ENCODE data around the gene AP1AR. TPM values are rescaled to one million over a fixed set of nuclear protein-coding genes. Genes with fewer than 3 reads are reported as not detected.

The AP1AR gene
- total and polyA plus RNA-seq, 2 of the 4 experiments (the other 2 are of a cell fraction): 4.0 to 4.7 TPM

DNA sequence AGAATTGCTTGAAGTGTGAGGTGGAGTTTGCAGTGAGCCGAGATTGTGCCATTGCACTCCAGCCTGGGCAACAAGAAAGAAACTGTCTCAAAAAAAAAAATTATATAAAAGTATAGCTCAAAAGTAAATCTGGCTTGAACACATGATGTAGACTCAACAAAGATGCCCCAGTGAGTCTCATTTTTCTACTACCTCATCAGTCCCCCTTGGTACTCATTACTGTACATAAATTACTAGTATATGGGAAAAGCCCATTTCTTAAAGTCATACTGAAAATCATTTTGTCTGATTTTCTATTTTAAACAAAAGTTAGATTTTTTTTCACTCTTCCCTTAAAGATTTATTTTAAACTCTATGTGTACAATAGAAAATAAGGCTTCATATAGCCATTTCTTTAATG is 47.1 kb upstream of the AP1AR start:
- no peak overlapping the region for H2AK5ac ChIP-seq (ENCODE audit: low read depth, low read length)
- H3K9ac ChIP-seq (ENCODE audit: low read depth, low read length): no peak overlapping the region
- intact Hi-C loops (cut with micrococcal nuclease) (no loop called here), in situ Hi-C loops (cut with MboI; ENCODE audit: low sequenced_read_pairs) (no loop called here), dilution Hi-C loops (cut with HindIII; ENCODE audit: low sequenced_read_pairs, unreplicated experiment) (no loop called here)
- no peak overlapping the region for H3K4me3 ChIP-seq (ENCODE audit: insufficient read depth, low read depth, low read length)
- no peaks in the 10 kb centered on the region for H3K36me3 ChIP-seq (ENCODE audit: control insufficient read depth, insufficient read depth, low read length)
- H2AK9ac ChIP-seq (replicated peaks; ENCODE audit: low read depth, low read length, poor library complexity): no peak overlapping the region
- no TSS peak for BruUV-seq (replicated peaks)
- H2BK15ac ChIP-seq (ENCODE audit: low read depth, low read length): no peak overlapping the region
- no peaks in the 10 kb centered on the region for H4K20me1 ChIP-seq (ENCODE audit: insufficient read depth, low read length)
- H3K23ac ChIP-seq (ENCODE audit: low read depth, low read length): no peak overlapping the region
- no peak overlapping the region for H3K14ac ChIP-seq (replicated peaks; ENCODE audit: low read depth, low read length)
- no peaks in the 10 kb centered on the region for H3K27me3 ChIP-seq (ENCODE audit: control insufficient read depth, insufficient read depth, low read length)
- no peak overlapping the region for H3K56ac ChIP-seq (ENCODE audit: extremely low read depth, insufficient read depth, low read length)
- DNase-seq (no peak), ATAC-seq (ENCODE audit: low read depth) (no peak)
- no peak overlapping the region for H3K18ac ChIP-seq (ENCODE audit: low read depth, low read length)
- H2BK120ac ChIP-seq (ENCODE audit: low read depth, low read length): no peak overlapping the region
- H4K8ac ChIP-seq (ENCODE audit: low read depth in 2 of 2, low read length in 2 of 2): no peak overlapping the region
- TF ChIP-seq NFE2L2 (IDR thresholded peaks at IDR 0.05; ENCODE audit: low read depth, low read length): no peak
- TF ChIP-seq FOS (IDR thresholded peaks at IDR 0.05; ENCODE audit: low read depth, low read length): no peak
- no peak for TF ChIP-seq USF2 (IDR thresholded peaks at IDR 0.05; ENCODE audit: low read depth, low read length)
- no peak for TF ChIP-seq BHLHE40 (IDR thresholded peaks at IDR 0.05; ENCODE audit: low read depth, low read length)
- TF ChIP-seq MAFK (IDR thresholded peaks at IDR 0.05; ENCODE audit: low read depth, low read length): no peak
- no peak for TF ChIP-seq RCOR1 (IDR thresholded peaks at IDR 0.05; ENCODE audit: insufficient replicate concordance, low read length)
- TF ChIP-seq CHD1 (IDR thresholded peaks at IDR 0.05; ENCODE audit: low read depth, low read length): no peak
- TF ChIP-seq CEBPB (IDR thresholded peaks at IDR 0.05; ENCODE audit: low read depth, low read length): no peak
- TF ChIP-seq MXI1 (IDR thresholded peaks at IDR 0.05; ENCODE audit: borderline replicate concordance, low read depth, low read length): no peak
- TF ChIP-seq RFX5 (IDR thresholded peaks at IDR 0.05; ENCODE audit: low read depth, low read length): no peak
- TF ChIP-seq POLR2A (IDR thresholded peaks at IDR 0.05; ENCODE audit: low read depth, low read length): no peak
- TF ChIP-seq MAZ (IDR thresholded peaks at IDR 0.05; ENCODE audit: borderline replicate concordance, low read depth, low read length): no peak
- no peak for TF ChIP-seq SMC3 (IDR thresholded peaks at IDR 0.05; ENCODE audit: low read depth, low read length)
- no peak for TF ChIP-seq RAD21 (IDR thresholded peaks at IDR 0.05; ENCODE audit: low read length)
- TF ChIP-seq, protein P1, sequence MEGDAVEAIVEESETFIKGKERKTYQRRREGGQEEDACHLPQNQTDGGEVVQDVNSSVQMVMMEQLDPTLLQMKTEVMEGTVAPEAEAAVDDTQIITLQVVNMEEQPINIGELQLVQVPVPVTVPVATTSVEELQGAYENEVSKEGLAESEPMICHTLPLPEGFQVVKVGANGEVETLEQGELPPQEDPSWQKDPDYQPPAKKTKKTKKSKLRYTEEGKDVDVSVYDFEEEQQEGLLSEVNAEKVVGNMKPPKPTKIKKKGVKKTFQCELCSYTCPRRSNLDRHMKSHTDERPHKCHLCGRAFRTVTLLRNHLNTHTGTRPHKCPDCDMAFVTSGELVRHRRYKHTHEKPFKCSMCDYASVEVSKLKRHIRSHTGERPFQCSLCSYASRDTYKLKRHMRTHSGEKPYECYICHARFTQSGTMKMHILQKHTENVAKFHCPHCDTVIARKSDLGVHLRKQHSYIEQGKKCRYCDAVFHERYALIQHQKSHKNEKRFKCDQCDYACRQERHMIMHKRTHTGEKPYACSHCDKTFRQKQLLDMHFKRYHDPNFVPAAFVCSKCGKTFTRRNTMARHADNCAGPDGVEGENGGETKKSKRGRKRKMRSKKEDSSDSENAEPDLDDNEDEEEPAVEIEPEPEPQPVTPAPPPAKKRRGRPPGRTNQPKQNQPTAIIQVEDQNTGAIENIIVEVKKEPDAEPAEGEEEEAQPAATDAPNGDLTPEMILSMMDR (conservative IDR thresholded peaks at IDR 0.05; ENCODE audit: low read depth, low read length): no peak
- WGBS, 2 experiments (ENCODE audit: extremely low coverage in 2 of 2, insufficient read length in 1 of 2): no CpG with 5 or more reads among the region's 1 CpG
- H3K4ac ChIP-seq (ENCODE audit: low read depth, low read length): no peak overlapping the region
- ChIA-PET CTCF (no interaction called here), POLR2A (ENCODE audit: unreplicated experiment) (no interaction called here)
- no peaks in the 10 kb centered on the region for H3K79me1 ChIP-seq (ENCODE audit: low read depth in 1 of 2, low read length in 2 of 2)
- H3K4me1 ChIP-seq (ENCODE audit: control insufficient read depth, insufficient read depth, low read length): no peaks in the 10 kb centered on the region
- no peak overlapping the region for H2BK20ac ChIP-seq (ENCODE audit: low read depth, low read length)
- no peak overlapping the region for H4K91ac ChIP-seq (ENCODE audit: insufficient read depth, low read depth, low read length)
- H3K4me2 ChIP-seq (ENCODE audit: low read depth, low read length): no peak overlapping the region
- H3K9me3 ChIP-seq (ENCODE audit: control insufficient read depth, insufficient read depth, low read length): no peaks in the 10 kb centered on the region
- H2BK5ac ChIP-seq (ENCODE audit: low read depth, low read length, poor library complexity, severe bottlenecking): no peak overlapping the region
- H4K5ac ChIP-seq (ENCODE audit: low read depth, low read length): no peak overlapping the region
- no peak overlapping the region for H2AFZ ChIP-seq (replicated peaks; ENCODE audit: low read length, poor library complexity)
- no peak overlapping the region for H3K27ac ChIP-seq (ENCODE audit: insufficient read depth, low read length)
- H3K9me1 ChIP-seq (ENCODE audit: insufficient read depth, low read length): no peaks in the 10 kb centered on the region

Data from IMR-90 (cell line).